Measurements from ENCODE around the gene EPC2.
"Not testable (repeated sequence)": the region's sequence is repeated elsewhere in the genome, so short reads cannot be mapped to it uniquely, and the experiment has no call there.

EPC2 gene

DNA sequence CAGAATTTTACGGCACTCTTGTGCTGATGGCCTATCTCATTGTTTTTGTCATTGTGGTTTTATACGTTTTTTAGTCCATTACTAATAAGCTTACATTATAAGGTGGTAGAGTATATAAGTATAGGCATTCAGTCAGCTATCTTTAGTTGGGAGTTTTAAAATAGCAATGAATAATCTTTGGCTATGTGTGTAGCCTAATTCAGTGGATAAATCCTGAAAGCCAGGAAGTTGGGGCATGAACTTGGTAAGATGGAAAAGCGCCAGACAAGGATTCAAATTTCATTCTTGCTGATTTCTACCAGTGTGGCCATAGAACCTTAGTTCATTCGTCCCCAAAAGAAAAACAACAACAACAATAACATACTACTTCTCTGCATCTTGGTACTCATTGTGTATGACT lies 31.2 kb downstream of the EPC2 start:
- no peak for DNase-seq

DNA sequence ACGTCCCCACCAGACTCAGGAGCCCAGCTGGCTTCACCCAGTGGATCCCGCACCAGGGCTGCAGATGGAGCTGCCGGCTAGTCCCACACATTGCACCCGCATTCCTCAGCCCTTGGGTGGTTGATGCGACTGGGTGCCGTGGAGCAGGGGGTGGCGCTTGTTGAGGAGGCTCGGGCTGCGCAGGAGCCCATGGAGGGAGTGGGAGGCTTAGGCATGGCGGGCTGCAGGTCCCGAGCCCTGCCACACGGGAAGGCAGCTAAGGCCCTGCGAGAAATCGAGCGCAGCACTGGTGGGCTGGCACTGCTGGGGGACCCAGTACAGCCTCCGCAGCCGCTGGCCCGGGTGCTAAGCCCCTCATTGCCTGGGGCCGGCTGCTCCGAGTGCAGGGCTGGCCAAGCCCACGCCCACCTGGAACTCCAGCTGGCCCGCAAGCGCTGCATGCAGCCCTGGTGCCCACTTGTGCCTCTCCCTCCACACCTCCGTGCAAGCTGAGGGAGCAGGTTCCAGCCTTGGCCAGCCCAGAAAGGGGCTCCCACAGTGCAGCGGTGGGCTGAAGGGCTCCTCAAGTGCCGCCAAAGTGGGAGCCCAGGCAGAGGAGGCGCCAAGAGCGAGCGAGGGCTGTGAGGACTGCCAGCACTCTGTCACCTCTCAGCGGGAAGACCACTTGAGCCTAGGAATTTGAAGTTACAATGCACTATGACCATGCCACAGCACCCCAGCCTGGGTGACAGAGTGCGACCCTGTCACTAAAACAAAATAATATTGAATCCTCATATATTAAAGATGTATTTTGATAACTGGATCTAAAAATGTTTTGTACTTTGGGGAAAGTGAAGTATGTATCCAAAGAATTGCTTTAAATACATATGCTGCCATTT lies 34.0 kb downstream of the EPC2 start:
- DNase-seq = not testable (repeated sequence)

DNA sequence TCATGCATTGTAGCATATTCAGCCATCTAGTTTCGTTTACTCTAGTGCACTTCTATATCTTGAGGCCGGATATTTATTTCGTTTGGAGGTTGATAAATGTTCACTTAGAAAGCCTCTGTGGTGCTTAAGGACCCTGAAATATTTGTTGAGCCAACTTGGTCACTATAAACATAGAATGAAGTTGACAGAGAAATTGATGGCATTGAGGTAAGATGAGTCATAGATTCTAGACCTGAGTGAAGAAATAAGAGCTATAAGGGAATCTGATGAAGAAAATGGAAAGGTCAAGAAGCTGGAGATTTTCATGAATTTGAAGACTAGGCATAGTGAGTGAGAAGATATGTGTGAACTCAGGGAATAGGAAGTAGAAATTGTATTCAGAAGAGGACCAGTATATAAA lies 35.9 kb downstream of the EPC2 start:
- DNase-seq = no peak

DNA sequence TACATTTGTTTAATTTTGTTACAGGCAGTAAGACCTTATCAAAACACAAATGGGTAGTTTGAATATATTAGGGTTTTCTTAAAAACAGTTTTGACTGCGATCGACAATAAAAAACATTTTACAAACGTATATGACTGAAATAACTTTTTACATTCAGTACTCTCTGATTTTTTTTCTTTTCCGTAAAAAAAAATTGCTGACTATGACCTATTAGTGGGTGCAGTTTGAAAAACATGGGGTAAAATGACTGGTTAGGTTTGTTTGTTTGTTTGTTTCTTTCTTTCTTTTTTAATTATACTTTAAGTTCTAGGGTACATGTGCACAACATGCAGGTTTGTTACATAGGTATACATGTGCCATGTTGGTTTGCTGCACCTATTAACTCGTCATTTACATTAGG lies 36.9 kb downstream of the EPC2 start:
- DNase-seq = no peak

DNA sequence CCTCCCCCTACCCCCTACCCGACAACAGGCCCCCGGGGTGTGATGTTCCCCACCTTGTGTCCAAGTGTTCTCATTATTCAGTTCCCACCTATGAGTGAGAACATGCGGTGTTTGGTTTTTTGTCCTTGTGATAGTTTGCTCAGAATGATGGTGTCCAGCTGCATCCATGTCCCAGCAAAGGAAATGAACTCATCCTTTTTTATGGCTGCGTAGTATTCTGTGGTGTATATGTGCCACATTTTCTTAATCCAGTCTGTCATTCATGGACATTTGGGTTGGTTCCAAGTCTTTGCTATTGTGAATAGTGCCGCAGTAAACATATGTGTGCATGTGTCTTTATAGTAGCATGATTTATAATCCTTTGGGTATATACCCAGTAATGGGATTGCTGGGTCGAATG lies 37.3 kb downstream of the EPC2 start:
- not testable (repeated sequence) for DNase-seq

DNA sequence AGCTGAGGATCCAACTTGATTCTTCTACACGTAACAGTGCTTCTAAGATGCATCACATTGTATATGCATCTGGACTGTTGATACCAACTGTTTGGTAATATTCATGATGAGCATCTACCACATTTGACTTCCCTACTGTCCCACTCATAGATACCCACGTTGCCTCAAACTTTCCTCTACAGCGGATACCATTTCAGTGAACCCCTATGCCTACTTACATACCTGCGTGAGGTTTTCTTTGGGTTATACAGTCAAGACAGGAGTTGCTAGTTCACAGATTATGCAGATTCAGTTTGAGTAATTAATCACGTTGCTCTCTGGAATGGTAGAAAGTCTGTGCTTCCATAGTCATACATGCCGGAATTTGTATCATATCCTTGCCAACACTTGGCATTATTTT lies 40.0 kb downstream of the EPC2 start:
- no peak for DNase-seq

DNA sequence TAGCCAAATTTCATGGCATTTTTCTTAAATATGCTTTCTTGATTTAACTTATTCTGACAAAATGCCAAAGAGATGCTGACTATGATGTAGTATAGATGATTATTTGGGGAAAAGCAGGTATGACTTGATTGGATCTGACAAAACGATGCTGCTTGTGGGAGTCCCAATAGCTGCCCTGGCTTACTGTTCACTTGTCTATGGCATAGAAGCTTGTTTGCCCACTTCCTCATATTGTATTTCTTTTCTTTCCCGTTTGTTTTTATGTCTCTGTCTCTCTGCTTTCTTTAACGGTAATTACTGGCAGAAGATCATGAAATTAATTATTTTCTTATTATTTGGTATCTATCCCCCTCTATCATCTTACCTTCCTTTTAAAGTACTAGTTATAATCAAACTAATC lies 43.0 kb downstream of the EPC2 start:
- DNase-seq = no peak

DNA sequence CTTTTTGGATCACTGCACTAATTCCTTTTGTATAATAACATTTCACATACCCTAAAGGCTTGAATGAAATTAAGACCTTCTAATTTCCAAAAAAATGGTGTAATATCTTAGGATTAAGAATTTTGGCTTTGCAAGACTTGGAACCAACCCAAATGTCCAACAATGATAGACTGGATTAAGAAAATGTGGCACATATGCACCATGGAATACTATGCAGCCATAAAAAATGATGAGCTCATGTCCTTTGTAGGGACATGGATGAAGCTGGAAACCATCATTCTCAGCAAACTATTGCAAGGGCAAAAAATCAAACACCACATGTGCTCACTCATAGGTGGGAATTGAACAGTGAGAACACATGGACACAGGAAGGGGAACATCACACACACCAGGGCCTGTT lies 43.5 kb downstream of the EPC2 start:
- DNase-seq = not testable (repeated sequence)

DNA sequence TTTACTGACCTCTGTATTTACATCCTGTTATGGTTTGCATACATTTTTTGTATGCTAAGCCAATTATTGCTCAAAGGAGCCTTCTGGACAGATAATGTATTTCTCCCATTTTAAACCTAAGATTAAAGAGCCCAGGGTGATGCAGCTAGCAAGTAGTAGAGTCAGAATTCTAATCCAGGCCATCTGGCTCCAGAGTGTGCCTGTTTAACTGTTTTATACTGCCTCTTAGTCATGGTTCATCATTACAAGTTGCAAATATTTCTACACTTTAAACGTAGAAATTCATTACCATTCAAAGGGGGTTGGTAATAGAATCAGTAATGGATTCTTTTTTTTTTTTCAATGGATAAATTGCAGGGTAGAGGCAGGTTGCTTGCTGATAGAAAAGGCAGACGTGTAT lies 52.4 kb downstream of the EPC2 start:
- no peak for DNase-seq

DNA sequence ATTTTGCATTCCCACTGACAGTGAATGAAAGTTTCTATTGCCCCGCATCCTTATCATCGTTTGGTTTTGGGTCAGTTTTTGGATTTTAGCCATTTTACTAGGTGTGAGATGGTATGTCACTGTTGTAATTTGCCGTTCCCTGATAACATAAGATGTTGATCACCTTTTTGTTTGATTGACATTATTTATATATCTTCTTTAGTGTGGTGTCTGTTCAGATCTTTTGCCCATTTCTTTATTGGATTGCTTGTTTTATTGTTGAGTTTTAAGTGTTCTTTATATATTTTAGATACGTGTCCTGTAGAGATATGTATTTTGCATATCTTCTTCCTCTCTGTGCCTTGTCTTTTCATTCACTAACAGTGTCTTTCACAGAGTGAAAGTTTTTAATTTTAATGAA lies 55.3 kb downstream of the EPC2 start:
- DNase-seq = no peak

DNA sequence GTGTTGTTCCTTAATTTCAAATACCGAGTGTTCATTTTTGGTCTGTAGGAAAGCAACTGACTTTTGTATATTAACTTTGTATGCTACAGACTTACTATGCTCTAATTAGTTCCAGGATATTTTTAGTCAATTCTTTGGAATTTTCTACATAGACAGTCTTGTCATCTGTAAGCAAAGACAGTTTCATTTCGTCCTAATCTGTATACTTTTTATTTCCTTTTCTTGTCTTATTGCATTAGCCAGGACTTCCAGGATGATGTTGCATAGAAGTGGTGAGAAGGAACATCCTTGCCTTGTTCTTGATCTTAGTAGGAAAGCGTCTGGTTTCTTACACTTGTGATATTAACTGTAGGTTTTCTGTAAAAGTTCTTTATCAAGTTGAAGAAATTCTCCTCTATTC lies 56.5 kb downstream of the EPC2 start:
- DNase-seq = no peak

DNA sequence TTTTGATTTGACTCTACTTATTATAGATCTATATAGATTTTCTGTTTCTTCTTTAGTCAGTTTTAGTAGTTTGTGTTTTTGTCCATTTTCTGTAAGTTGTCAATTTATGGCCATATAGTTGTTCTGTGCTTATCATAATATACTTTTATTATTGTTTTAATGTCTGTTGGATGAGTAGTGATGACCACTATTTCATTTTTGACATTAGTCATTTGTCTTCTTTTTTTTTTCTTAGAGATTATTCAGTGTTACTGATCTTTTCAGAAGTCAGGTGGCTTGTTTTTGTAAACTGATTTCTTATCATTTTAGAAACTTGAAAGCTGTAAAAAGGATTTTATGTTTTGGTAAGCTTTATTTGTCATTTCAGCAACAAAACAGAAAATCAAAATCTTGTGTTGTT lies 57.3 kb downstream of the EPC2 start:
- DNase-seq = no peak

DNA sequence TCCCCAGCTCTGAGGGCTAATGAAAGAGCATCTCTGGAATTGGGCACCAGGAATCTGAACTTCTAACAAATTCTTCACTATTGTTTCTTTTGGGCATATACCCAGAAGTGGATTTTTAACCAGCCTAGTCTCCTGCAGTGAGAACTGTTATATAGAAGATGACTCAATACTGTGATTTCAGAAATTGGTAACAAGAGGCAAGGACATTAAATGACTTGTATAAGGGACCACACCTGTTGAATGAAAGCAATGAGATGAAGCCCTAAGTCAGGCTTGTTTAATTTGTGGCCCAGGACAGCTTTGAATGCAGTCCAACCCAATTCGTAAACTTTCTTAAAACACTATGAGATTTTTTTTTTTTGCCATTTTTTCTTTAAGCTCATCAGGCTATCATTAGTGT lies 57.9 kb downstream of the EPC2 start:
- no peak for DNase-seq

DNA sequence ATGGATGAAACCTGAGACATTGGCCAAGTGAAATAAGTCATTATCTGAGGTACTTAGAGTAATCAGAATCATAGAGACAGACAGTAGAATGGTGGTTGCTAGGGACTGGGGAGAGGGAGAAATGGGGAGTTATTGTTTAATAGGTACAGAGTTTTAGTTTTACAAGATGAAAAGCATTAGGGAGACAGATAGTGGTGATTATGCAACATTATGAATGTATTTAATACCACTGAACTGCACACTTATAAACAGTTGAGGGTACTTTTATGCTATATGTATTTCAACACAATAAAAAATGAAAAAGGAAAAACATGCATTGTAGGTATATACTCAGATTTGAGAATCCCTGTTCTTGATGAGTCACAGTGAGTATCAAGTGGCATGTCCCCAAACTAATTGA lies 59.7 kb downstream of the EPC2 start:
- DNase-seq = no peak

DNA sequence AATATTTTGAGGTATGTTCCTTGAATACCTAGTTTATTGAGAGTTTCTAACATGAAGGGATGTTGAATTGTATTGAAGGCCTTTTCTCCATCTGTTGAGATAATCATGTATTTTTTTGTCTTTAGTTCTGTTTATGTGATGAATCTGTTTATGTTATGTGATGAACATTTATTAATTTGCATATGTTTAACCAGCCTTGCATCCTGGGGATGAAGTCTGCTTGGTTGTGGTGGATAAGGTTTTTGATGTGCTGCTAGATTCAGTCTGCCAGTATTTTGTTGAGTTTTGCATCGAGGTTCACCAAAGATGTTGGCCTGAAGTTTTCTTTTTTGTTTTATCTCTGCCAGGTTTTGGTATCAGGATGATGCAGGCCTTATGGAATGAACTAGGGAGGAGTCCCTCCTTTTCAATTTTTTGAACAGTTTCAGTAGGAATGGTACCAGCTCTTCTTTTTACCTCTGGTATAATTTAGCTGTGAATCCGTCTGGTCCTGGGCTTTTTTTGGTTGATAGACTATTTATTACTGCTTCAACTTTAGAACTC lies 71.9 kb downstream of the EPC2 start:
- no peak for DNase-seq

DNA sequence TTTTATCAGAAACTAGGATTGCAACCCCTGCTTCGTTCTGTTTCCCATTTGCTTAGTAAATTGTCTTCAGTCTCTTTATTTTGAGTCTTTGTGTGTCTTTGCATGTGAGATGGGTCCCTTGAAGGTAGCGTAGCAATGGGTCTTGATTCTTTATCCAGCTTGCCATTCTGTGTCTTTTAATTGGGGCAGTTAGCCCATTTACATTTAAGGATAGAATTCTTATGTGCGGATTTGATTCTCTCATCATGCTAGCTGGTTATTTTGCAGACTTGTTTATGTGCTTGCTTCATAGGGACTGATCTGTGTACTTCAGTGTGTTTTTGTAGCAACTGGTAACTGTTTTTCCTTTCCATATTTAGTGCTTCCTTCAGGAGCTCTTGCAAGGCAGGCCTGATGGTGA lies 73.5 kb downstream of the EPC2 start:
- no peak for DNase-seq

DNA sequence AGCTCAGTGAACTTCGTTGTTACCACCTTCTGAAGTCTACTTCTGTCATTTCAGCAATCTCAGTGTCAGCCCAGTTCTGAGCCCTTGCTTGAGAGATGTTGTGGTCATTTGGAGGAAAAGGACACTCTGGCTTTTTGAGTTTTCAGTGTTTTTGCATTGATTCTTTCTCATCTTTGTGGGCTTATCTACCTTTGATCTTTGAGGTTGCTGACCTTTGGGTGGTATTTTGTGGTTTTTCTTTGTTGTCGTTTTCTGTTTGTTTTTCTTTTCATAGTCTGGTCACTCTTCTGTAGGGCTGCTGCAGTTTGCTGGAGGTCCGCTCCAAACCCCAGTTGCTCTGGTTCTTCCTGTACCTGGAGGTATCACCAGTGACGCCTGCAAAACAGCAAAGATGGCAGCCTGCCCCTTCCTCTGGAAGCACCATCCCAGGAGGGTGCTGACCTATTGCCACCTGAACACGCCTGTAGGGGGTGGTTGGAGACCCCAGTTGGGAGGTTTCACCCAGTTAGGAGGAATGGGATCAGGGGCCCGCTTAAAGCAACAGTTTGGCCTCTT lies 74.7 kb downstream of the EPC2 start:
- no peak for DNase-seq

DNA sequence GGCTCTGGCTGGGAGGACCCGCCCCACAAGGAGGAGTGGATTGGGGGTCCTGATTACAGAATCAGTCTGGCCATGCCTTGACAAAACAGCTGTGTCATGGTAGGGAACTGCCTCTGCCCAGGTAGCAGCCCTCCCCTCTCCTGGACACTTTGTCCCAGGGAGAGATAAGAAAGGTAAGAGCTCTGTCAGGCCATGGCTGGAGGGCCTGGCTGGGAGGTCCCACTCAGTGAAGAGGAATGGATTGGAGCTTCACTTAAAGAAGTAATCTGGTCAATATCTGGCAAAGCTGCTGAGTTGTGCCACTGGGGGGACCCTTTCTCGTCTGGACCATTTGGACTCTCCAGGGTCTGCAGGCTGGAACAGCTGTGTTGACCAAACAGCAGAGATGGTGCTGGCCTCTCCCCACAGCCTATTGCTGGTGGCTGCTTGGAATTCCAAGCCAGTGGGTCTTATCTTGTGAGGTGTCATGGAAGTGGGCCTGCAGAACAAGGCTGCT lies 75.4 kb downstream of the EPC2 start:
- DNase-seq = no peak

DNA sequence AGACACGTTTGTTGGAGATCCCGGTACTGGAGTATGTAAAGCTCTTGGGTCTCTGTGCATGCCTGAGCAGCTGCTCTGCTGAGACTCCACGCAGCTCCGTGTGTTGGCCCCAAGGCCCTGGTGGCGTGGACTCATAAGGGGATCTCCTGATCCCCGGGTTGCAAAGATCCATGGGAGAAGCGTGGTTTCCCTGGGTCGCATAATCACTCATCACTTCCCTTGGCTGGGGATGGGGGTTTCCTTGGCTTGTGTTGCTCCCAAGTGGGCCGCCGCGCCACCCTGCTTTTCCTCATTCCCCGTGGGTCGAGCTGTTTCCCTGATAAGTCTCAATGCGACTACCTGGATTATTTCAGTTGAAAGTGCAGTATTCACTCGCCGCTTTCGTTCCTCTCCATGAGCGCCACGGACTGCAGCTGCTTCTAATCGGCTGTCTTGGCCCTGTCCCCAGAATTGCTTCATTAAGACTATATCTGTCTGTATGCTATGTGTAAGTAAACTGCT lies 76.0 kb downstream of the EPC2 start:
- peak in 1 of 5 donors; percentile 3 for DNase-seq

DNA sequence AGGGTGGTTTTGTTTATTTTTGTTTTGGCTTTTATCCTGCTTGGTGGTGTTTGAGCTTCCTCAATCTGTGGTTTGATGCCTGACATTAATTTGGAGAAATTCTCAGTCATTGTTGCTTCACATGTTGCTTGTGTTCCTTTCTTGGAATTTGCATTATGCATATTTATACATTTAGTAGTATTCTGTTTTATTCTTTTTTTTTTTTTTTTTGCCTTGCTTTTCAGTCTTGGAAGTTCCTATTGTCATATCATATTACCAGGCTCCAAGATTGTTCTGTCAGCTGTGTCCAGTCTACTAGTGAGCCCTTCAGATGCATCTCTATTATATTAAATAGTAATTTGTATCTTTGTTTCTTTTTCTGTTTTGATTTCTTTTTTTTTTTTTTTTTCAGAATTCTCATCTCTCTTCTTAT lies 77.0 kb downstream of the EPC2 start:
- no peak for DNase-seq

DNA sequence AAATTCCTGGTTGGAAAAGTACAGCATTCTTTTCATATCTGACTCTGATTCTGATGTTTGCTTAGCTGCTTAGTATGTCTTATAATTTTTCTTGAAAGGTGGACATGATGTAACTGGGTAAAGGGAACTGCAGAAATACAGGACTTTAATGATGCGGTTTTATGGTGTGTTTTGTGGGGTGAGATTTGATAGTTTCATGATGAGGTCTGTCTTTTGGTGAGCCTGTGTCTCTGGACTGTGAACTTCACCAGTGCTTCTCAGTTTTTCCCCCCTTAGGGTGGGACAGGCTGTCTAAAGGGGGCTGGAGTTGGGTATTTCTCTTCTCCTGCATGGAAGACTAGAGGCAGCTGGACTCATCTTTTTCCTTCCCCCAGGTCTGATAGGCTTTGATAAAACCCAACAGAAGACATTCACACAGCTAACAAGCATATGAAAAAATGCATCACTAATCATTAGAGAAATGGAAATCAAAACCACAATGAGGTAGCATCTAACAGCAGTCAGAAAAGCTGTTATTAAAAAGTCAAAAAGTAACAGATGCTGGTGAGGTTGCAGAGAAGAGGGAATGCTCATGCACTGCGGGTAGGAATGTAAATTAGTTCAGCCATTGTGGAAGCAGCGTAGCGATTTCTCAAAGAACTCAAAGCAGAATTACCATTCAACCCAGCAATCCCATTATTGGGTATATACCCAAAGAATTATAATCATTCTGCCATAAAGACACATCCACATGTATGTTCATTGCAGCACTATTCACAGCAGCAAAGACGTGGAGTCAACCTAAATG lies 77.6 kb downstream of the EPC2 start:
- no peak for DNase-seq

DNA sequence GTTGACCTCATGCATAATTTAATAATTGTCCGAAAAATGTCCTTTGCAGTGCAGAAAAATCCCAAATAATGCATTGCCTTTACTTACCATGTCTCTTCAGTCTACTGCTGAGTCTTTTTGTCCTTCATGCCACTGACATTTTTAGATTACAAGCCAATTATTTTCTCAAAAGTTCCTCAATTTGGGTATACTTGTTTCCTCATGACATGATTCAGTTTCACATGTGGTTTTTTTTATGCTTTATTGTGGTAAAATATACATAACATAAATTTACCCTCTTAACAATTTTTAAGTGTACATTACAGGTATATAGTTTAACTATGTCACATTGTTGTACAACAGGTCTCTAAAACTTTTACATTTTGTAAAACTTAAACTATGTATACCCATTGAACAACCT lies 81.0 kb downstream of the EPC2 start:
- no peak for DNase-seq

DNA sequence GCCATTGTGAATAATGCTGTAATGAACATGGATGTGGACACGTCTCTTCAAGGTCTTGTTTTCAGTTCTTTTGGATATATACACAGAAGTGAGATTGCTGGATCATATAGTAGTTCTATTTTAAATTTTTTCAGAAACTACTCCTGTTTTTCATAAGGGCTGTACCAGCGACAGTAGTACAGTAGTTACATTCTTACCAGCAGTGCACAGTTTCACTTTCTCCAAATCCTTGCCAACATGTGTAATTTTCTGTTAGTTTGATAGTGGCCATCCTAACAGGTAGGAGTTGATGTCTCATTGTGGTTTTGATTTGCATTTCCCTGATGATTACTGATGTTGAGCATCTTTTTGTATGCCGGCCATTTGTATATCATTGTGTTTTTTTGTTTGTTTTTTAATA lies 81.7 kb downstream of the EPC2 start:
- DNase-seq = peak in 1 of 5 donors; percentile 9
